GM12872 (cell line): Measurements from ENCODE around the gene CHRND.

Source experiments
- CTCF ChIP-seq: IDR thresholded peaks from 3 replicates; pipeline ENCODE4 v1.5.1; 2011; ENCODE audit warnings: low read depth, mild to moderate bottlenecking, low read length, moderate library complexity; ENCODE audit not compliant: insufficient read depth

Gene CHRND

GRCh38 chr2:232495292-232495691 lies 30.7 kb upstream of the CHRND start:
- no peak for TF ChIP-seq CTCF

GRCh38 chr2:232496501-232497270 lies 29.3 kb upstream of the CHRND start:
- no peak for TF ChIP-seq CTCF

DNA sequence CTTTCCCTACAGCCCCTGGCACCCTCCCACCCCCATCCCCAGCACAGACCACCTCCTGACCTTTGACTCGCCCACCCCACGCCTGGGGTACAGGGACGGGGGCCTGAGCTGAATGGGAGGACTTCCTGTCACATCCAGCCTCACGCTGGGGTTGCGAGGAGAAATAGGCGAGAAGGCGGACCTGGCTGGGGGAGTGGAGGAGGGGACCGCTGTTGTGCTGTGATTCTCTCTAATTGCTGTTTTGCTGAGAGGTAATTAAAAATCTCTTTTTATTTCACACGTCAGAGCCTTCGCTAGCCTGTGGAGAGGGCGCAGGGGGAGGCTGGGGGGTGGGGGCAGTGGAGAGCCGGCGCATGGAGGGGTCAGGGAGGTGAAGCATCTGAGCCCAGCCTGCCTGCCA lies 28.6 kb upstream of the CHRND start:
- no peak for TF ChIP-seq CTCF

GRCh38 chr2:232498452-232498851 lies 27.5 kb upstream of the CHRND start:
- no peak for TF ChIP-seq CTCF

DNA sequence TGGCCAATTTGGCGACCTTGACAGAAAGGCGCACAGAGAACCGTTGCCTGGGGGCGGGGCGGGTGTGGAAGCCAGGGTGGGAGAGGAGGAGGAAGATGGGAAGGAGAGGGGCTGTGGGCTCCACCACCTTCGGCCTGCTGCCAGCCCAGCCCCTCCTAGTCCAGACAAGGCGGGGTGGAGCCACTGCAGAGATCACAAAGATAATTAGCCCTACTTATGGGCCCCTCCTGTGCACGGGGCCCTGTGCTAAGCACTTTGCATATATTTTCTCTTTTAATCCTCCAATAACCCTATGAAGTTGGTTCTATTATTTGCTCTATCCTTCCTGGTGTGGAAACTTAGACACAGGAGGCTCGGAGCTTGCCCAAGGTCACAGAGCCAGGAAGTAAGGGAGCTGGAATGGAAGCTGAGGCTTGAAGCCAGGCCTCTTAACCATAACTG lies 24.6 kb upstream of the CHRND start:
- TF ChIP-seq CTCF = no peak

DNA sequence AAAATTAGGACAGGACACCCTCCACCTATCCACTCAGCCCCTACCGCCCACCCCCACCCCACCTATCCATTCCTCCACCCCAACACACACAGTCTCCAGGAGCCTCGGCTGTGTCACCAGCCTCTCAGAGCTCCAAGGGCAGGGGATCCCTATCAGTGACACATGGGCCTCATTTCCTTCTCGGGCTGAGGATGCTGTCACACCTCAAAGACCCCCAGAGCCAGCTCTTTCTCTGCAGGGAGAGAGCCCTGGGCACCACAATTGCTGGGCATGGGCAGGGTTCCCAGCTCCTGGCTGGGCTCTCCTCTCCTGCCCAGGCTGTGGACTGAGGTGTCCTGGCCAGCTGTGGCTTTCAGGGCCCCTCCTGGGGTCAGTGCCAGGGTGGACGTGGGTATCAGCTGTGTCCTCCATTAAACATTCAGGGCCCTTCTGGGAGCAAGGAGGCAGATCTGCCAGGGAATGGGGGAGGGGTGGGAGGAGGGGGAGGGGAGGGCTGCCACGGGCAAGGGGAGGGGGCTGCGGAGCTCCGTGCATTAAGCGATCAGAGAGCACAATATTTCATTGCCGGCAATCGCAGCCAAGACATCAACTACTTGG lies 24.1 kb upstream of the CHRND start:
- no peak for TF ChIP-seq CTCF

DNA sequence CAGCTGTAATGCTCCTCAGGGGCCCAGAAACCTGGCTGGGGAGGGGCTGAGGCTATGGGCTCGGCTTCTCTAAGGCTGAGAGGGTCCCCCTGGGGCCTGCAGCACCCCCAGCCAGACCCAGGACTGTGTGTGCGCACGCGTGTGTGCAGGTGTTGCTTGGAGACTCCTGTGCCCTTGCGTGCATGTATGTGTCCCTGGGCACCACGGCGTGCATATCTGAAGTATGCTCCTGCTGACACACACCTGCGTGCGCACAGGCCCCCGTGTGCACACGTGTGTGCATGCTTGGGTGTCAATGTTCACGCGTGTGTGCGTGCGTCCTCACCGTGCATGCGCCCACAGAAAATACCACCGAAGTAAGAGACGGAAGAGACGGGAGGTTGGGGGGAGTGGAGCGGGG lies 23.4 kb upstream of the CHRND start:
- TF ChIP-seq CTCF = no peak
